HEK293T (cell line): ENCODE data around the gene MMUT.
A peak's percentile ranks its signal among the peaks of the same experiment; 100 is the strongest.

Source experiments
- CTCF ChIA-PET: fragments of 350-600 bp; formaldehyde crosslinking; extraction: SDS; loops from one replicate; lab custom pipeline; 2021; ENCODE audit warnings: antibody characterized with exemption, inconsistent platforms; lab: Yijun Ruan, JAX
- POLR2A ChIA-PET: fragments of 350-600 bp; formaldehyde crosslinking; extraction: SDS; loops from one replicate; lab custom pipeline; 2020; ENCODE audit warnings: antibody characterized with exemption, inconsistent platforms; lab: Yijun Ruan, JAX
- DNase-seq: peaks from one replicate; pipeline ENCODE4 v3.0.0; 2012; ENCODE audit warnings: mixed read lengths; ENCODE audit errors: extremely low spot score
- ARNT ChIP-seq: fragments of 450-650 bp; IDR thresholded peaks from 2 replicates; pipeline ENCODE4 v1.6.1; 2017; ENCODE audit warnings: mild to moderate bottlenecking
- BHLHE40 ChIP-seq: fragments of 450-650 bp; IDR thresholded peaks from 2 replicates; pipeline ENCODE4 v1.6.1; 2016; ENCODE audit warnings: mild to moderate bottlenecking, moderate library complexity, borderline replicate concordance
- CTBP1 ChIP-seq: fragments of 450-650 bp; IDR thresholded peaks from 2 replicates; pipeline ENCODE4 v1.6.1; 2016; ENCODE audit warnings: borderline replicate concordance
- ELF4 ChIP-seq: fragments of 450-650 bp; IDR thresholded peaks from 2 replicates; pipeline ENCODE4 v1.6.1; 2017; ENCODE audit warnings: antibody characterized with exemption
- FOXA1 ChIP-seq: fragments of 450-650 bp; IDR thresholded peaks from 2 replicates; pipeline ENCODE4 v1.6.1; 2016; ENCODE audit warnings: mild to moderate bottlenecking
- FOXK2 ChIP-seq: fragments of 450-650 bp; IDR thresholded peaks from 2 replicates; pipeline ENCODE4 v1.6.1; 2016; ENCODE audit warnings: mild to moderate bottlenecking
- FOXM1 ChIP-seq: fragments of 450-650 bp; IDR thresholded peaks from 2 replicates; pipeline ENCODE4 v1.6.1; 2017; ENCODE audit warnings: mild to moderate bottlenecking, borderline replicate concordance
- HDGF ChIP-seq: fragments of 450-650 bp; IDR thresholded peaks from 2 replicates; pipeline ENCODE4 v1.6.1; 2017; ENCODE audit warnings: antibody characterized with exemption, borderline replicate concordance
- L3MBTL2 ChIP-seq: fragments of 450-650 bp; conservative IDR thresholded peaks from 2 replicates; pipeline ENCODE4 v1.6.1; 2016; ENCODE audit warnings: mild to moderate bottlenecking
- LEF1 ChIP-seq: fragments of 450-650 bp; IDR thresholded peaks from 2 replicates; pipeline ENCODE4 v1.6.1; 2017; ENCODE audit warnings: mild to moderate bottlenecking, borderline replicate concordance
- NFRKB ChIP-seq: fragments of 450-650 bp; IDR thresholded peaks from 2 replicates; pipeline ENCODE4 v1.6.1; 2016; ENCODE audit warnings: mild to moderate bottlenecking, moderate library complexity
- PKNOX1 ChIP-seq: fragments of 450-650 bp; IDR thresholded peaks from 2 replicates; pipeline ENCODE4 v1.6.1; 2016
- SP1 ChIP-seq: fragments of 450-650 bp; IDR thresholded peaks from 2 replicates; pipeline ENCODE4 v1.6.1; 2017
- SUZ12 ChIP-seq: fragments of 450-650 bp; IDR thresholded peaks from 2 replicates; pipeline ENCODE4 v1.6.1; 2016; ENCODE audit warnings: mild to moderate bottlenecking
- TARDBP ChIP-seq: fragments of 450-650 bp; IDR thresholded peaks from 2 replicates; pipeline ENCODE4 v1.6.1; 2016
- ZNF384 ChIP-seq: fragments of 450-650 bp; IDR thresholded peaks from 2 replicates; pipeline ENCODE4 v1.6.1; 2016

The MMUT gene

GRCh38 chr6:49454787-49455709 is 8.0 kb downstream of the MMUT start:
- ChIA-PET CTCF (interaction anchor here (0.6 kb wide), 1 partner anchor 965 kb away, joined by 3 read pairs; no protein-coding TSS in a partner anchor), POLR2A (no interaction called here)
- DNase-seq, result no peak
- no peak for TF ChIP-seq SUZ12
- TF ChIP-seq TARDBP, result no peak

GRCh38 chr6:49453221-49453620 is 9.8 kb downstream of the MMUT start:
- CTCF ChIA-PET, result no interaction called here

GRCh38 chr6:49430866-49431265 is 32.2 kb downstream of the MMUT start:
- ChIA-PET POLR2A (no interaction called here), CTCF (no interaction called here)
- TF ChIP-seq BHLHE40 (no peak), HDGF (no peak), ELF4 (no peak), ZNF384 (no peak), PKNOX1 (no peak), FOXA1 (no peak), FOXM1 (no peak), FOXK2 (no peak), TARDBP (no peak), SUZ12 (no peak)
- DNase-seq, result no peak

More at GRCh38 chr6:49453221-49453620, 9.8 kb downstream of the MMUT start:
- no peak for TF ChIP-seq ARNT
- no peak for TF ChIP-seq FOXA1
- TF ChIP-seq LEF1, result no peak
- TF ChIP-seq NFRKB, result no peak
- TF ChIP-seq BHLHE40, result no peak
- no peak for TF ChIP-seq FOXM1
- no peak for TF ChIP-seq ZNF384
- no peak for TF ChIP-seq TARDBP
- no peak for TF ChIP-seq HDGF
- no peak for TF ChIP-seq PKNOX1
- TF ChIP-seq FOXK2, result no peak
- no peak for TF ChIP-seq SUZ12
- no peak for TF ChIP-seq CTBP1
- TF ChIP-seq ELF4, result no peak
- TF ChIP-seq SP1, result no peak
- no peak for TF ChIP-seq L3MBTL2
- POLR2A ChIA-PET, result no interaction called here
- peak; percentile 11 for DNase-seq

- ChIA-PET CTCF (no interaction called here), POLR2A (no interaction called here)
These were observed 32.9 kb downstream of the MMUT start for GRCh38 chr6:49430187-49430586.

GRCh38 chr6:49423817-49424216 is 39.2 kb downstream of the MMUT start:
- ChIA-PET CTCF (no interaction called here), POLR2A (no interaction called here)
- no peak for TF ChIP-seq SP1
- TF ChIP-seq SUZ12, result no peak
- no peak for TF ChIP-seq FOXA1
- no peak for TF ChIP-seq CTBP1
- TF ChIP-seq ZNF384, result no peak
- no peak for TF ChIP-seq FOXK2
- no peak for TF ChIP-seq FOXM1
- TF ChIP-seq BHLHE40, result no peak
- TF ChIP-seq ELF4, result no peak
- TF ChIP-seq ARNT, result no peak
- DNase-seq, result no peak

More at GRCh38 chr6:49430187-49430586, 32.9 kb downstream of the MMUT start:
- no peak for DNase-seq
- TF ChIP-seq SUZ12, result no peak
- TF ChIP-seq TARDBP, result no peak
- no peak for TF ChIP-seq ELF4
- no peak for TF ChIP-seq HDGF
- TF ChIP-seq FOXK2, result no peak
- TF ChIP-seq ARNT, result no peak
- no peak for TF ChIP-seq CTBP1
- TF ChIP-seq PKNOX1, result no peak
- TF ChIP-seq L3MBTL2, result no peak
- TF ChIP-seq ZNF384, result no peak
- no peak for TF ChIP-seq LEF1
- TF ChIP-seq FOXA1, result no peak
- no peak for TF ChIP-seq BHLHE40
- no peak for TF ChIP-seq NFRKB
- no peak for TF ChIP-seq SP1

- CTCF ChIA-PET, result no interaction called here
- TF ChIP-seq FOXA1, result no peak
- TF ChIP-seq ELF4, result no peak
- POLR2A ChIA-PET, result no interaction called here
- no peak for DNase-seq
These were observed 46.9 kb downstream of the MMUT start for GRCh38 chr6:49416195-49416594.
